Panc1 (cell line): ENCODE results near the gene FRMD4A. TPM values are rescaled to one million over a fixed set of nuclear protein-coding genes. Genes with fewer than 3 reads are reported as not detected.

ENCODE experiments used
- ATAC-seq: fragments of 200-7000 bp; cut with Tn5 transposase; 2 replicates; pipeline ENCODE4 v1.9.1; 2020; ENCODE audit warnings: mild to moderate bottlenecking, moderate library complexity
- BruUV-seq: library from RNA; stranded (reverse); fragments of 400-500 nt; replicated peaks from 2 replicates; lab custom pipeline; 2021; lab: Mats Ljungman, UMichigan
- CTCF ChIA-PET: fragments of 300-600 bp; sonication (Branson Sonifier 250); formaldehyde crosslinking; loops from one replicate; lab custom pipeline; 2022; ENCODE audit warnings: antibody characterized with exemption; lab: Charles Lee
- POLR2A ChIA-PET: fragments of 300-600 bp; sonication (Branson Sonifier 250); formaldehyde crosslinking; loops from one replicate; lab custom pipeline; 2022; ENCODE audit warnings: antibody characterized with exemption; lab: Charles Lee
- DNase-seq: peaks from one replicate; pipeline ENCODE4 v3.0.0-alpha.2; 2010; ENCODE audit warnings: low read depth, low spot score
- H3K27ac ChIP-seq: 2 replicates; pipeline ENCODE4 v1.5.1; 2011; ENCODE audit warnings: mild to moderate bottlenecking, low read length, inconsistent platforms
- H3K27me3 ChIP-seq: fragments of 200-500 bp; sonication (Bioruptor generic); 2 replicates; pipeline ENCODE4 v1.6.0; 2014; ENCODE audit warnings: low read length, inconsistent platforms; ENCODE audit not compliant: control insufficient read depth, insufficient read depth
- H3K36me3 ChIP-seq: fragments of 200-500 bp; sonication (Bioruptor generic); 2 replicates; pipeline ENCODE4 v1.5.1; 2014; ENCODE audit warnings: inconsistent platforms, mild to moderate bottlenecking, low read length, moderate library complexity; ENCODE audit not compliant: control insufficient read depth, insufficient read depth
- H3K4me1 ChIP-seq: 2 replicates; pipeline ENCODE4 v1.5.1; 2011; ENCODE audit warnings: inconsistent platforms, mild to moderate bottlenecking, low read length, moderate library complexity; ENCODE audit not compliant: control insufficient read depth, insufficient read depth
- H3K4me3 ChIP-seq, 2 experiments: 2 replicates each; pipeline ENCODE4 v1.5.1; 2011 to 2012; ENCODE audit warnings: low read depth in 2 of 2, low read length in 2 of 2, mild to moderate bottlenecking in 2 of 2, inconsistent platforms in 1 of 2, moderate library complexity in 1 of 2
- H3K9me3 ChIP-seq: fragments of 200-500 bp; sonication (Bioruptor generic); 2 replicates; pipeline ENCODE4 v1.5.1; 2014; ENCODE audit warnings: low read depth, mild to moderate bottlenecking, inconsistent platforms, low read length, moderate library complexity; ENCODE audit not compliant: control insufficient read depth, insufficient read depth
- CTCF ChIP-seq: fragments of 450-650 bp; IDR thresholded peaks from 2 replicates; pipeline ENCODE4 v1.5.1; 2017; ENCODE audit warnings: mild to moderate bottlenecking
- POLR2AphosphoS5 ChIP-seq: IDR thresholded peaks from 2 replicates; pipeline ENCODE4 v1.6.1; 2012; ENCODE audit warnings: mild to moderate bottlenecking, low read depth, low read length, moderate library complexity
- SIN3A ChIP-seq: IDR thresholded peaks from 2 replicates; pipeline ENCODE4 v1.6.1; 2012; ENCODE audit warnings: low read depth, mild to moderate bottlenecking, low read length, moderate library complexity, borderline replicate concordance; ENCODE audit not compliant: insufficient read depth
- TCF7L2 ChIP-seq: IDR thresholded peaks from 2 replicates; pipeline ENCODE4 v1.6.1; 2011; ENCODE audit warnings: mild to moderate bottlenecking, low read depth, low read length, inconsistent platforms
- in situ Hi-C: cut with HindIII; loops from 2 replicates; pipeline ENCODE4 v1.10.0; 2016; ENCODE audit warnings: low sequenced_read_pairs, low pct_unique_long_range_greater_than_20kb
- intact Hi-C: fragments of 100-400 bp; cut with micrococcal nuclease; formaldehyde crosslinking; loops from one replicate; pipeline ENCODE4 v1.10.0; 2022; ENCODE audit not compliant: unreplicated experiment
- total RNA-seq: library from RNA; stranded (reverse); gene quantifications from one replicate; pipeline ENCODE4 v1.2.1, GENCODE V29; 2021; ENCODE audit not compliant: unreplicated experiment
- TF ChIP-seq, protein P1 (sequence below), 2 experiments: IDR thresholded peaks; 2 replicates each; pipeline ENCODE4 v1.6.1; 2011 to 2012; ENCODE audit warnings: low read depth in 2 of 2, control low read depth in 1 of 2, low read length in 1 of 2, mild to moderate bottlenecking in 1 of 2, moderate library complexity in 1 of 2; ENCODE audit not compliant: insufficient read depth in 1 of 2

The FRMD4A gene
- total RNA-seq, 1 experiment from 2014 or later: 7.1 TPM

DNA sequence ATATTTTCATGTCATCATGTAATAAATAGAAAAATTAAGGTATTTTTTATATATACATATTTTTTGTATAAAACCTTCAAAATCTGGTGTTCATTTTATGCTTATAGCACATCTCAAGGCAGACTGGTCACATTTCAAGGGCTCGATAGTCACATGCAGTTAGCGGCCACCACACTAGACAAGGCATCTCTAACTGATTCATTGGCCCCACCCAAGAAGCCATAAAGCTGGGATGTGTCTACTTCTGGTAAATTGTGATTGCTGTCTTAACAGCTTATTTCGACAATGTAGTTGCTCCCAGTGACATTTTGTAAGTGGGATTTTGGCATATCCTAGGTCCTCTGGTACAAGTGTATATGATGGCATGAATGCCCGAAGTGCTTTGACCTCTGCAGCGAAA, 168.7 kb downstream of the FRMD4A start:
- no peaks in the 10 kb centered on the region for H3K36me3 ChIP-seq
- no peaks in the 10 kb centered on the region for H3K9me3 ChIP-seq
- DNase-seq (no peak), ATAC-seq (no peak)
- no peaks in the 10 kb centered on the region for H3K27me3 ChIP-seq
- no peak overlapping the region; a peak in 1 of 4 replicates for H3K4me3 ChIP-seq
- H3K4me1 ChIP-seq: no peaks in the 10 kb centered on the region
- intact Hi-C loops (no loop called here), in situ Hi-C loops (no loop called here)
- TF ChIP-seq SIN3A: no peak
- TF ChIP-seq TCF7L2: no peak
- no peak for TF ChIP-seq POLR2AphosphoS5
- no peak for TF ChIP-seq CTCF
- TF ChIP-seq, protein P1, sequence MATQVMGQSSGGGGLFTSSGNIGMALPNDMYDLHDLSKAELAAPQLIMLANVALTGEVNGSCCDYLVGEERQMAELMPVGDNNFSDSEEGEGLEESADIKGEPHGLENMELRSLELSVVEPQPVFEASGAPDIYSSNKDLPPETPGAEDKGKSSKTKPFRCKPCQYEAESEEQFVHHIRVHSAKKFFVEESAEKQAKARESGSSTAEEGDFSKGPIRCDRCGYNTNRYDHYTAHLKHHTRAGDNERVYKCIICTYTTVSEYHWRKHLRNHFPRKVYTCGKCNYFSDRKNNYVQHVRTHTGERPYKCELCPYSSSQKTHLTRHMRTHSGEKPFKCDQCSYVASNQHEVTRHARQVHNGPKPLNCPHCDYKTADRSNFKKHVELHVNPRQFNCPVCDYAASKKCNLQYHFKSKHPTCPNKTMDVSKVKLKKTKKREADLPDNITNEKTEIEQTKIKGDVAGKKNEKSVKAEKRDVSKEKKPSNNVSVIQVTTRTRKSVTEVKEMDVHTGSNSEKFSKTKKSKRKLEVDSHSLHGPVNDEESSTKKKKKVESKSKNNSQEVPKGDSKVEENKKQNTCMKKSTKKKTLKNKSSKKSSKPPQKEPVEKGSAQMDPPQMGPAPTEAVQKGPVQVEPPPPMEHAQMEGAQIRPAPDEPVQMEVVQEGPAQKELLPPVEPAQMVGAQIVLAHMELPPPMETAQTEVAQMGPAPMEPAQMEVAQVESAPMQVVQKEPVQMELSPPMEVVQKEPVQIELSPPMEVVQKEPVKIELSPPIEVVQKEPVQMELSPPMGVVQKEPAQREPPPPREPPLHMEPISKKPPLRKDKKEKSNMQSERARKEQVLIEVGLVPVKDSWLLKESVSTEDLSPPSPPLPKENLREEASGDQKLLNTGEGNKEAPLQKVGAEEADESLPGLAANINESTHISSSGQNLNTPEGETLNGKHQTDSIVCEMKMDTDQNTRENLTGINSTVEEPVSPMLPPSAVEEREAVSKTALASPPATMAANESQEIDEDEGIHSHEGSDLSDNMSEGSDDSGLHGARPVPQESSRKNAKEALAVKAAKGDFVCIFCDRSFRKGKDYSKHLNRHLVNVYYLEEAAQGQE (IDR thresholded peaks at IDR 0.05; ENCODE audit: insufficient read depth in 1 of 2, low read depth in 2 of 2, low read length in 1 of 2): no peak
- ChIA-PET POLR2A (no interaction called here), CTCF (no interaction called here)
- no TSS peak for BruUV-seq
- no peak overlapping the region for H3K27ac ChIP-seq

DNA sequence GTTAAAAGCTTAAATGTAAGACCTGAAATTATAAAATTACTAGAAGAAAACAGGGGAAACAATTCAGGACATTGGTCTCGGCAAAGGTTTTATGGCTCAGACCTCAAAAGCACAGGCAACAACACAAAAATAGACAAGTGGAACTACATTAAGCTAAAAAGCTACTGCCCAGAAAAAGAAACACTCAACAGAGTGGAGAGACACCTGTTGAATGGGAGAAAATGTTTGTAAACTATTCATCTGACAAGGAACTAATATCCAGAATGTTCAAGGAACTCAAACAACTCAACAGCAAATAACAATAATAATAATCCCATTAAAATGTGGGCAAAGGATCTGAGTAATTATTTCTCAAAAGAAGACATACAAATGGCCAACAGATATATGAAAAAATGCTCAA, 170.4 kb downstream of the FRMD4A start:
- no TSS peak for BruUV-seq
- no peaks in the 10 kb centered on the region for H3K36me3 ChIP-seq
- ATAC-seq: no peak
- no peak overlapping the region for H3K27ac ChIP-seq
- no peak for DNase-seq
- H3K4me3 ChIP-seq: no peak overlapping the region
- ChIA-PET CTCF (no interaction called here), POLR2A (no interaction called here)
- in situ Hi-C loops: no loop called here
- no peaks in the 10 kb centered on the region for H3K4me1 ChIP-seq
- TF ChIP-seq TCF7L2 (no peak), POLR2AphosphoS5 (no peak), SIN3A (no peak), CTCF (no peak)
- TF ChIP-seq, protein P1 (IDR thresholded peaks at IDR 0.05; ENCODE audit: insufficient read depth in 1 of 2, low read depth in 2 of 2, low read length in 1 of 2): no peak
- H3K9me3 ChIP-seq: no peaks in the 10 kb centered on the region
- intact Hi-C loops: no loop called here
- H3K27me3 ChIP-seq: no peaks in the 10 kb centered on the region
